Globus pallidus (tissue), 1 donor: ENCODE measurements around the gene TAB3.

Experiments
- DNase-seq: peaks from one replicate; pipeline ENCODE4 v3.0.0-alpha.2; 2015; ENCODE audit warnings: low spot score

Gene TAB3

GRCh38 chrX:30883138-30883537 lies 5.9 kb downstream of the TAB3 start:
- no peak for DNase-seq

GRCh38 chrX:30881797-30882196 lies 7.3 kb downstream of the TAB3 start:
- DNase-seq = no peak

- no peak for DNase-seq
Measured at GRCh38 chrX:30881390-30881789, 7.7 kb downstream of the TAB3 start.

GRCh38 chrX:30880058-30880457 lies 9.0 kb downstream of the TAB3 start:
- no peak for DNase-seq

GRCh38 chrX:30876367-30876766 lies 12.7 kb downstream of the TAB3 start:
- no peak for DNase-seq

GRCh38 chrX:30875957-30876356 lies 13.1 kb downstream of the TAB3 start:
- DNase-seq = no peak

GRCh38 chrX:30874851-30875250 lies 14.2 kb downstream of the TAB3 start:
- no peak for DNase-seq

GRCh38 chrX:30870572-30870971 lies 18.5 kb downstream of the TAB3 start:
- no peak for DNase-seq

GRCh38 chrX:30865612-30866011 lies 23.4 kb downstream of the TAB3 start:
- DNase-seq = no peak

- DNase-seq = no peak
Measured at GRCh38 chrX:30865015-30865414, 24.0 kb downstream of the TAB3 start.

- DNase-seq = peak; percentile 5
Measured at GRCh38 chrX:30864383-30864785, 24.7 kb downstream of the TAB3 start.

- no peak for DNase-seq
Measured at GRCh38 chrX:30863974-30864373, 25.1 kb downstream of the TAB3 start.

GRCh38 chrX:30858098-30858497 lies 31.0 kb downstream of the TAB3 start:
- no peak for DNase-seq

- no peak for DNase-seq
Measured at GRCh38 chrX:30851449-30851848, 37.6 kb downstream of the TAB3 start.

GRCh38 chrX:30835373-30835772 lies 53.7 kb downstream of the TAB3 start:
- no peak for DNase-seq

GRCh38 chrX:30833896-30834295 lies 55.2 kb downstream of the TAB3 start:
- DNase-seq = no peak

- no peak for DNase-seq
Measured at GRCh38 chrX:30831082-30831481, 58.0 kb downstream of the TAB3 start.

GRCh38 chrX:30830326-30830943 lies 58.6 kb downstream of the TAB3 start:
- DNase-seq = no peak

GRCh38 chrX:30824275-30824674 lies 64.8 kb downstream of the TAB3 start:
- no peak for DNase-seq

- no peak for DNase-seq
Measured at GRCh38 chrX:30822764-30823163, 66.3 kb downstream of the TAB3 start.

GRCh38 chrX:30822068-30822681 lies 66.9 kb downstream of the TAB3 start:
- no peak for DNase-seq

- no peak for DNase-seq
Measured at GRCh38 chrX:30821116-30821515, 67.9 kb downstream of the TAB3 start.

- no peak for DNase-seq
Measured at GRCh38 chrX:30819080-30819479, 70.0 kb downstream of the TAB3 start.

GRCh38 chrX:30816079-30816478 lies 73.0 kb downstream of the TAB3 start:
- DNase-seq = no peak
